ENCODE results near the gene LRIG3. TPM values are rescaled to one million over a fixed set of nuclear protein-coding genes. Genes with fewer than 3 reads are reported as not detected.

The LRIG3 gene
- total RNA-seq, 3 donors from 2014 or later (not counting 1 experiment from before 2014, with no cell fraction given), result 0.18 TPM; not detected in 2

DNA sequence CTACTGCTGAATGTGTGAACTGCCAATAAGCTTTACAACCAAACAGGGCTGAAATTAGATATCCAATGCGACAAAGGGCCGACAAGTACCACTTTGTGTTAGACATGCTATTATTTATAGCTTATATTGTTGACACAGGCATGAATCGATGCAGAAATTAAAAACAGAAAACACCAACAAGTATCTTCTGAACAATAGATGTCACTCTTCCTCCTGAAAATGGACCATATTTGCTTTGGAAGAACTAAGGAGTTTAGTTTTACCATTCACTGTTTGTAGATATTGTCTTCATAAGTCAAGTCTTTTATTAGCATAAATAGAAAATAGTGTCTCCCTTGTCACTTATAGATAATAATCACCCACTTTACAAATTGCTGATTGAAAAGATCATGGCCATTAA is 86.5 kb downstream of the LRIG3 start:
- intact Hi-C loops (cut with micrococcal nuclease), result no loop called here
- no peak overlapping the region for H3K4me3 Mint-ChIP-seq
- Histone ChIP-seq H3K27me3 (ENCODE audit: control insufficient read depth, insufficient read depth, low read length) (no peaks in the 10 kb centered on the region), H3K36me3 (ENCODE audit: control insufficient read depth, insufficient read depth, low read length) (no peaks in the 10 kb centered on the region), H3K27ac (ENCODE audit: low read length) (no peak overlapping the region), H3K4me3 (ENCODE audit: low read length) (no peak overlapping the region), H3K9me3 (ENCODE audit: control insufficient read depth, insufficient read depth, low read length) (no peaks in the 10 kb centered on the region), H3K4me1 (ENCODE audit: control insufficient read depth, insufficient read depth, low read length) (no peaks in the 10 kb centered on the region)
- no peaks in the 10 kb centered on the region for H3K4me1 Mint-ChIP-seq
- H3K27ac Mint-ChIP-seq, result no peak overlapping the region
- ATAC-seq, result no peak
- H3K36me3 Mint-ChIP-seq, result no peaks in the 10 kb centered on the region
- DNase-seq, result no peak
- 100% methylated on average over 2 of the region's 3 CpGs for WGBS (ENCODE audit: insufficient coverage)
- H3K27me3 Mint-ChIP-seq (ENCODE audit: low read depth in 2 of 2), result no peaks in the 10 kb centered on the region
- TF ChIP-seq CTCF (IDR thresholded peaks at IDR 0.05), result no peak
- peaks cover 13 to 14% of the 10 kb centered on the region in 2 donors for H3K9me3 Mint-ChIP-seq

- H3K36me3 ChIP-seq (ENCODE audit: control insufficient read depth, insufficient read depth, low read length), result no peaks in the 10 kb centered on the region
- H3K9me3 Mint-ChIP-seq, result peaks cover 10 to 17% of the 10 kb centered on the region in 2 donors
- H3K27me3 Mint-ChIP-seq (ENCODE audit: low read depth in 2 of 2), result no peaks in the 10 kb centered on the region
- no peak overlapping the region for H3K27ac Mint-ChIP-seq
- no peaks in the 10 kb centered on the region for H3K9me3 ChIP-seq (ENCODE audit: control insufficient read depth, insufficient read depth, low read length)
- no peaks in the 10 kb centered on the region for H3K4me1 ChIP-seq (ENCODE audit: control insufficient read depth, insufficient read depth, low read length)
- no peak overlapping the region for H3K4me3 Mint-ChIP-seq
- H3K4me1 Mint-ChIP-seq, result no peaks in the 10 kb centered on the region
- DNase-seq (no peak), ATAC-seq (no peak)
- H3K36me3 Mint-ChIP-seq, result no peaks in the 10 kb centered on the region
- 71% methylated on average over 1 of the region's 1 CpG for WGBS (ENCODE audit: insufficient coverage)
- no peak for TF ChIP-seq CTCF (IDR thresholded peaks at IDR 0.05)
- no peak overlapping the region for H3K4me3 ChIP-seq (ENCODE audit: low read length)
- H3K27ac ChIP-seq (ENCODE audit: low read length), result no peak overlapping the region
- intact Hi-C loops (cut with micrococcal nuclease), result no loop called here
- no peaks in the 10 kb centered on the region for H3K27me3 ChIP-seq (ENCODE audit: control insufficient read depth, insufficient read depth, low read length)
These were observed 87.4 kb downstream of the LRIG3 start for GRCh38 chr12:58832920-58833319.
